Keratinocyte (primary cell): ENCODE results near the gene SAMD11. TPM values are rescaled to one million over a fixed set of nuclear protein-coding genes. Genes with fewer than 3 reads are reported as not detected.

ENCODE experiments used
- DNase-seq: peaks from one replicate; pipeline ENCODE4 v3.0.0-alpha.2; 2011; ENCODE audit warnings: low read depth, missing footprints, low spot score
- FAIRE-seq: peaks from 2 replicates; lab custom pipeline; 2011; peaks lifted over from hg19 to GRCh38; lab: Jason Lieb, UNC
- H2AFZ ChIP-seq: 2 replicates; pipeline ENCODE4 v1.6.0; 2012; ENCODE audit warnings: low read length, control low read depth, inconsistent platforms; ENCODE audit not compliant: control insufficient read depth
- H3K27ac ChIP-seq: 2 replicates; pipeline ENCODE4 v1.5.1; 2011; ENCODE audit warnings: low read length; ENCODE audit not compliant: control insufficient read depth, insufficient read depth
- H3K27me3 ChIP-seq: 3 replicates; pipeline ENCODE4 v1.6.0; 2011; ENCODE audit warnings: low read length; ENCODE audit not compliant: control insufficient read depth, insufficient read depth; ENCODE audit errors: extremely low read depth
- H3K36me3 ChIP-seq, 2 experiments: 2 replicates in 1 of 2; 3 replicates in 1 of 2; pipeline ENCODE4 v1.5.1; 2011; ENCODE audit warnings: low read length in 2 of 2, mild to moderate bottlenecking in 1 of 2; ENCODE audit not compliant: control insufficient read depth in 2 of 2, insufficient read depth in 2 of 2; ENCODE audit errors: extremely low read depth in 1 of 2
- H3K4me1 ChIP-seq: 3 replicates; pipeline ENCODE4 v1.5.1; 2011; ENCODE audit warnings: low read length; ENCODE audit not compliant: control insufficient read depth, insufficient read depth; ENCODE audit errors: extremely low read depth
- H3K4me2 ChIP-seq: 3 replicates; pipeline ENCODE4 v1.6.0; 2011; ENCODE audit warnings: low read depth, low read length; ENCODE audit not compliant: control insufficient read depth, insufficient read depth; ENCODE audit errors: extremely low read depth
- H3K4me3 ChIP-seq, 3 experiments: fragments of 200-600 bp in 1 of 3; sonication (generic) in 1 of 3; 2 replicates in 2 of 3; 3 replicates in 1 of 3; pipeline ENCODE4 v1.5.1; 2011 to 2016; ENCODE audit warnings: low read length in 3 of 3, mild to moderate bottlenecking in 3 of 3, control low read depth in 2 of 3, inconsistent platforms in 1 of 3, low read depth in 1 of 3, mixed read lengths in 1 of 3, mixed run types in 1 of 3, moderate library complexity in 1 of 3; ENCODE audit not compliant: control insufficient read depth in 2 of 3, insufficient read depth in 2 of 3; ENCODE audit errors: extremely low read depth in 1 of 3
- H3K79me2 ChIP-seq: 2 replicates; pipeline ENCODE4 v1.6.0; 2012; ENCODE audit warnings: low read length; ENCODE audit not compliant: control insufficient read depth, insufficient read depth
- H3K9ac ChIP-seq: 3 replicates; pipeline ENCODE4 v1.6.0; 2011; ENCODE audit warnings: low read length; ENCODE audit not compliant: control insufficient read depth, insufficient read depth; ENCODE audit errors: extremely low read depth
- H3K9me1 ChIP-seq: 3 replicates; pipeline ENCODE4 v1.6.0; 2011; ENCODE audit warnings: low read length; ENCODE audit not compliant: control insufficient read depth, insufficient read depth; ENCODE audit errors: extremely low read depth
- H3K9me3 ChIP-seq: 2 replicates; pipeline ENCODE4 v1.5.1; 2012; ENCODE audit warnings: low read depth, low read length; ENCODE audit not compliant: control insufficient read depth
- H4K20me1 ChIP-seq: 3 replicates; pipeline ENCODE4 v1.6.0; 2011; ENCODE audit warnings: low read length; ENCODE audit not compliant: control insufficient read depth, insufficient read depth; ENCODE audit errors: extremely low read depth
- CTCF ChIP-seq, 3 experiments: IDR thresholded peaks in 1 of 3; conservative IDR thresholded peaks in 1 of 3; optimal IDR thresholded peaks in 1 of 3; 2 replicates in 2 of 3; 3 replicates in 1 of 3; pipeline versions ENCODE3 to v1.5.1; 2011; ENCODE audit warnings: low read length in 3 of 3, mild to moderate bottlenecking in 3 of 3, moderate library complexity in 2 of 3, control low read depth in 1 of 3, inconsistent platforms in 1 of 3; ENCODE audit not compliant: insufficient read depth in 2 of 3; ENCODE audit errors: extremely low read depth in 1 of 3
- EZH2 ChIP-seq: IDR thresholded peaks from one replicate; pipeline ENCODE4 v1.6.1; 2012; ENCODE audit warnings: inconsistent platforms, mild to moderate bottlenecking, low read length, moderate library complexity
- dilution Hi-C: fragments of 300-500 bp; cut with MboI; formaldehyde crosslinking; loops from one replicate; pipeline ENCODE4 v1.7.0; 2020; ENCODE audit warnings: low sequenced_read_pairs; ENCODE audit not compliant: extremely low pct_ligation_motif_present
- polyA plus RNA-seq, 5 experiments: library from polyadenylated mRNA; depleted of rRNA in 3 of 5; stranded (reverse) in 3 of 5; stranded (forward) in 1 of 5; unstranded in 1 of 5; fragments of >200 nt; gene quantifications; 1 replicate in 1 of 5; 2 replicates in 3 of 5; 3 replicates in 1 of 5; pipeline versions ENCODE4 v1.2.1 to v1.2.3, GENCODE V29; 2011 to 2012; ENCODE audit warnings: missing spikeins in 2 of 5, low read depth in 1 of 5, low replicate concordance in 1 of 5

SAMD11 gene
- polyA plus RNA-seq, 1 donor (not counting 4 experiments of a cell fraction or from before 2014, with no cell fraction given), result not detected

GRCh38 chr1:969260-969855 lies 45.6 kb downstream of the SAMD11 start:
- H3K27me3 ChIP-seq, result no peaks in the 10 kb centered on the region
- no peaks in the 10 kb centered on the region for H4K20me1 ChIP-seq
- no peaks in the 10 kb centered on the region for H3K9me1 ChIP-seq
- H3K36me3 ChIP-seq, result peaks cover 0 to 3% of the 10 kb centered on the region in 2 experiments
- peak; percentile 13 for FAIRE-seq
- H3K4me1 ChIP-seq, result peaks cover 13% of the 10 kb centered on the region
- dilution Hi-C loops, result no loop called here
- H3K4me3 ChIP-seq, result no peak overlapping the region
- no peak overlapping the region for H2AFZ ChIP-seq
- TF ChIP-seq EZH2, result no peak
- no peak for TF ChIP-seq CTCF (optimal IDR thresholded peaks at IDR 0.05 in 1 of 3, IDR thresholded peaks at IDR 0.05 in 1 of 3, conservative IDR thresholded peaks at IDR 0.05 in 1 of 3; ENCODE audit: extremely low read depth in 1 of 3, insufficient read depth in 2 of 3, low read length in 3 of 3)
- no peaks in the 10 kb centered on the region for H3K9me3 ChIP-seq
- no peak overlapping the region for H3K27ac ChIP-seq
- no peak overlapping the region for H3K4me2 ChIP-seq
- H3K79me2 ChIP-seq, result no peaks in the 10 kb centered on the region
- DNase-seq, result no peak
- no peak overlapping the region for H3K9ac ChIP-seq

GRCh38 chr1:970242-970972 lies 46.7 kb downstream of the SAMD11 start:
- no peak for TF ChIP-seq EZH2
- TF ChIP-seq CTCF (optimal IDR thresholded peaks at IDR 0.05 in 1 of 3, IDR thresholded peaks at IDR 0.05 in 1 of 3, conservative IDR thresholded peaks at IDR 0.05 in 1 of 3; ENCODE audit: extremely low read depth in 1 of 3, insufficient read depth in 2 of 3, low read length in 3 of 3), result no peak
- Histone ChIP-seq H3K4me3 (no peak overlapping the region), H4K20me1 (no peaks in the 10 kb centered on the region), H3K4me2 (no peak overlapping the region), H3K27me3 (no peaks in the 10 kb centered on the region), H3K79me2 (no peaks in the 10 kb centered on the region), H2AFZ (no peak overlapping the region), H3K4me1 (peaks cover 13% of the 10 kb centered on the region), H3K27ac (no peak overlapping the region), H3K9me1 (no peaks in the 10 kb centered on the region), H3K36me3 (peaks cover 0 to 3% of the 10 kb centered on the region in 2 experiments), H3K9ac (no peak overlapping the region), H3K9me3 (no peaks in the 10 kb centered on the region)
- FAIRE-seq (no peak), DNase-seq (no peak)
- dilution Hi-C loops, result no loop called here
